Endothelial cell of umbilical vein (primary cell): ENCODE data around the gene DHX16. TPM values are rescaled to one million over a fixed set of nuclear protein-coding genes. Genes with fewer than 3 reads are reported as not detected.

Experiments used
- BruUV-seq: library from RNA; stranded (reverse); fragments of 400-500 nt; replicated peaks from 2 replicates; lab custom pipeline; 2021; lab: Mats Ljungman, UMichigan
- CTCF ChIA-PET: fragments of 300-600, 350-600 bp; sonication (Branson Sonifier 250); formaldehyde crosslinking; loops from one replicate; lab custom pipeline; 2021; ENCODE audit warnings: antibody characterized with exemption, inconsistent platforms; lab: Charles Lee
- POLR2A ChIA-PET: fragments of 300-600, 350-600 bp; sonication (Branson Sonifier 250); formaldehyde crosslinking; loops from one replicate; lab custom pipeline; 2021; ENCODE audit warnings: antibody characterized with exemption, inconsistent platforms; lab: Charles Lee
- DNase-seq: peaks from one replicate; pipeline ENCODE4 v3.0.0-alpha.2; 2011; ENCODE audit warnings: low read depth, low spot score
- FAIRE-seq: peaks from 2 replicates; lab custom pipeline; 2011; peaks lifted over from hg19 to GRCh38; lab: Jason Lieb, UNC
- H2AFZ ChIP-seq: 2 replicates; pipeline ENCODE4 v1.6.0; 2012; ENCODE audit warnings: low read depth, low read length, control low read depth, inconsistent platforms
- H3K27ac ChIP-seq: 2 replicates; pipeline ENCODE4 v1.5.1; 2011; ENCODE audit warnings: low read depth, mild to moderate bottlenecking, control low read depth, low read length, moderate library complexity; ENCODE audit not compliant: insufficient read depth
- H3K27me3 ChIP-seq, 2 experiments: 2 replicates each; pipeline versions ENCODE4 v1.6.0 to v1.6.1; 2011; ENCODE audit warnings: low read length in 2 of 2, mixed read lengths in 1 of 2; ENCODE audit not compliant: control insufficient read depth in 2 of 2, insufficient read depth in 2 of 2
- H3K36me3 ChIP-seq, 2 experiments: 2 replicates in 1 of 2; 3 replicates in 1 of 2; pipeline ENCODE4 v1.5.1; 2011; ENCODE audit warnings: low read length in 2 of 2, mild to moderate bottlenecking in 1 of 2, moderate library complexity in 1 of 2; ENCODE audit not compliant: control insufficient read depth in 2 of 2, insufficient read depth in 2 of 2; ENCODE audit errors: extremely low read depth in 1 of 2
- H3K4me1 ChIP-seq: 3 replicates; pipeline ENCODE4 v1.5.1; 2011; ENCODE audit warnings: mild to moderate bottlenecking, low read length; ENCODE audit not compliant: control insufficient read depth, insufficient read depth; ENCODE audit errors: extremely low read depth
- H3K4me2 ChIP-seq: 2 replicates; pipeline ENCODE4 v1.6.1; 2011; ENCODE audit warnings: low read length, control low read depth, mixed read lengths; ENCODE audit not compliant: insufficient read depth
- H3K4me3 ChIP-seq, 3 experiments: fragments of 200-600 bp in 1 of 3; sonication (generic), shearing (Covaris generic) in 1 of 3; replicated peaks in 1 of 3; 2 replicates each; pipeline ENCODE4 v1.5.1; 2011 to 2016; ENCODE audit warnings: control low read depth in 3 of 3, low read length in 3 of 3, mild to moderate bottlenecking in 2 of 3, inconsistent platforms in 1 of 3, low read depth in 1 of 3, moderate library complexity in 1 of 3; ENCODE audit not compliant: insufficient read depth in 1 of 3
- H3K79me2 ChIP-seq: 2 replicates; pipeline ENCODE4 v1.6.0; 2012; ENCODE audit warnings: low read length, inconsistent platforms; ENCODE audit not compliant: control insufficient read depth, insufficient read depth
- H3K9ac ChIP-seq: replicated peaks from 2 replicates; pipeline ENCODE3; 2011; ENCODE audit warnings: low read length, control low read depth; ENCODE audit not compliant: insufficient read depth; ENCODE audit errors: extremely low read depth
- H3K9me1 ChIP-seq: replicated peaks from 3 replicates; pipeline ENCODE4 v1.6.0; 2011; ENCODE audit warnings: mild to moderate bottlenecking, low read length; ENCODE audit not compliant: control insufficient read depth, insufficient read depth; ENCODE audit errors: extremely low read depth
- H3K9me3 ChIP-seq: replicated peaks from 2 replicates; pipeline ENCODE4 v1.5.1; 2012; ENCODE audit warnings: low read length, inconsistent platforms; ENCODE audit not compliant: control insufficient read depth, insufficient read depth
- H4K20me1 ChIP-seq: replicated peaks from 2 replicates; pipeline ENCODE3; 2011; ENCODE audit warnings: mild to moderate bottlenecking, low read length; ENCODE audit not compliant: control insufficient read depth, insufficient read depth; ENCODE audit errors: extremely low read depth
- EZH2 ChIP-seq: IDR thresholded peaks from 2 replicates; pipeline ENCODE4 v1.6.1; 2012; ENCODE audit warnings: borderline replicate concordance, low read depth, mild to moderate bottlenecking, moderate library complexity, low read length, inconsistent platforms; ENCODE audit not compliant: severe bottlenecking
- FOS ChIP-seq: IDR thresholded peaks from 2 replicates; pipeline ENCODE4 v1.6.1; 2011; ENCODE audit warnings: mild to moderate bottlenecking, low read length, moderate library complexity, borderline replicate concordance; ENCODE audit not compliant: insufficient read depth
- POLR2A ChIP-seq: IDR thresholded peaks from 2 replicates; pipeline ENCODE4 v1.6.1; 2012; ENCODE audit warnings: low read depth, mild to moderate bottlenecking, control low read depth, low read length
- dilution Hi-C: fragments of 300-500 bp; cut with MboI; formaldehyde crosslinking; loops from one replicate; pipeline ENCODE4 v1.15.0; 2019; ENCODE audit warnings: low sequenced_read_pairs; ENCODE audit not compliant: extremely low pct_ligation_motif_present
- intact Hi-C: fragments of 100-400 bp; cut with micrococcal nuclease; formaldehyde crosslinking; loops from one replicate; pipeline ENCODE4 v1.10.0; 2022
- polyA plus RNA-seq, 4 experiments: library from polyadenylated mRNA; depleted of rRNA in 3 of 4; stranded (reverse) in 3 of 4; unstranded in 1 of 4; fragments of >200 nt; gene quantifications; 2 replicates each; pipeline versions ENCODE4 v1.2.1 to v1.2.3, GENCODE V29; 2011 to 2012; ENCODE audit warnings: missing spikeins in 1 of 4
- total RNA-seq: library from RNA; stranded (reverse); gene quantifications from 2 replicates; pipeline ENCODE4 v1.2.3, GENCODE V29; 2021

Gene DHX16
- total and polyA plus RNA-seq, 2 donors (not counting 3 experiments of a cell fraction or from before 2014, with no cell fraction given) = 38.2 to 66.5 TPM

DNA sequence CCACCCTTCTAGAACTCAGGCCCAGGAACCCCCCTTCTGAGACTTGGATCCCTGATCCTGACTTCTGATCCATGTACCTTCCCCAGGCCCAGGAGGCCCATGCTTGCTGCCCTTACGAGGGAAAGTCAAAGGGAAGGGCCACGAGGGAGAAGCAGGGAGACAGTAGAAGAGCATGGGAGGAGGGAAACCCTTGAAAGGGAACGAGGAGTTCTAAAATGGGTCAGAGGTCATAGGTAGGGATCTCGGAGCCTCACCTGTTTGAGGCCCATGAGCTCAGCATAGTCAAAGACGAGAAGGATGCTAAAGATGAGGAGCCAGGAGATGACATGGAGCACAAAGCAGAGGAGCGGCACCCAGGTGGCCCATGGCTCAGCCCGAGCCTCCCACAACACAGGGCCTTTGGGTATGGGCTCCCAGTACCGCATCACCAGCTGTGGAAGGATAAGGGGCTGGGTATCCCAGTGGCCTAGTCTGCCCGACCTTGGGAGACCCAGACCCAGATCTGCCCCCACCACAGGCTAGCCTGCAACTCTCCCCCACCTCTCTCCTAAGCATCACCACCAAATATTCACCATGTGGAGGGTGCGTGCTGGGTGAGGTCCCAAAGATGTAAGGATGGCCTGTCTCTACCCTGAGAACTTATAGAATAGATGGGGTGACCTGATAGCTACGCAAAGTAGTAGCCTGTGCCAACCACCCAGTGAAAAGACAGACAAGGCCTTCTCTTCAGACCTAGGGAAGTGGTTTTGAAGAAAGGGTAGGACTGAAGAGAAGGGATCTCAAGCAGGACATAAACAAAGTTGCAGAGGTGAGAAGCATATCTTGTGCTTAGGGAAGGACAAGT lies 16.4 kb upstream of the DHX16 start:
- ChIA-PET POLR2A (interaction anchor here (1.2 kb wide), 1 partner anchor 30 kb away, joined by 4 read pairs; no protein-coding TSS in a partner anchor), CTCF (interaction anchor here (1.5 to 2.5 kb wide), 5 partner anchors 10 to 42 kb away, joined by 4 to 32 read pairs (median 9); partner anchors contain the start of gene DHX16)
- no peak for FAIRE-seq
- no peaks in the 10 kb centered on the region for H3K9me1 ChIP-seq
- peak overlapping the region; percentile 78 for H3K4me2 ChIP-seq
- no peaks in the 10 kb centered on the region for H3K36me3 ChIP-seq
- no peak overlapping the region for H3K9ac ChIP-seq
- TF ChIP-seq EZH2 = no peak
- TF ChIP-seq POLR2A = peak; percentile 4
- H3K79me2 ChIP-seq = peaks cover 45% of the 10 kb centered on the region
- H4K20me1 ChIP-seq = no peaks in the 10 kb centered on the region
- H3K27ac ChIP-seq = no peak overlapping the region
- H3K4me1 ChIP-seq = peaks cover 31% of the 10 kb centered on the region
- BruUV-seq = no TSS peak
- DNase-seq = no peak
- dilution Hi-C loops (no loop called here), intact Hi-C loops (no loop called here)
- H3K4me3 ChIP-seq = no peak overlapping the region
- no peaks in the 10 kb centered on the region for H3K9me3 ChIP-seq
- no peaks in the 10 kb centered on the region for H3K27me3 ChIP-seq
- no peak overlapping the region for H2AFZ ChIP-seq

- dilution Hi-C loops (no loop called here), intact Hi-C loops (no loop called here)
- Histone ChIP-seq H3K4me3 (no peak overlapping the region), H3K4me2 (peak overlapping the region; percentile 73), H3K4me1 (peaks cover 31% of the 10 kb centered on the region), H3K27ac (peak overlapping the region; percentile 93), H3K9me1 (no peaks in the 10 kb centered on the region), H3K9me3 (no peaks in the 10 kb centered on the region), H3K9ac (no peak overlapping the region), H4K20me1 (no peaks in the 10 kb centered on the region), H3K79me2 (peaks cover 52% of the 10 kb centered on the region), H3K27me3 (no peaks in the 10 kb centered on the region), H2AFZ (no peak overlapping the region), H3K36me3 (no peaks in the 10 kb centered on the region)
- ChIA-PET CTCF (interaction anchor here (0.9 to 2.5 kb wide), 6 partner anchors 10 to 42 kb away, joined by 4 to 32 read pairs (median 8); partner anchors contain the start of genes DHX16 and MDC1), POLR2A (interaction anchor here (1.7 to 1.8 kb wide), 2 partner anchors 9 to 29 kb away, joined by 7 to 9 read pairs; partner anchors contain the start of gene MDC1)
- no peak for DNase-seq
- no TSS peak for BruUV-seq
- FAIRE-seq = no peak
- TF ChIP-seq FOS (no peak), POLR2A (peak; percentile 13)
These were observed 15.8 kb upstream of the DHX16 start for GRCh38 chr6:30688569-30688968.
